Suprapubic skin (tissue), 3 donors: ENCODE measurements around the gene ANK2.

Source experiments
- EP300 ChIP-seq: sonication (generic); formaldehyde crosslinking; IDR thresholded peaks from one replicate; pipeline ENCODE4 v1.6.1; 2017; ENCODE audit warnings: antibody characterized with exemption
- POLR2A ChIP-seq, 2 donors: fragments of 450-650 bp; IDR thresholded peaks; one replicate each; pipeline ENCODE4 v1.6.1; 2017; ENCODE audit warnings: antibody characterized with exemption in 2 of 2, mild to moderate bottlenecking in 2 of 2, moderate library complexity in 2 of 2
- TF ChIP-seq, protein P1 (sequence below), 2 donors: fragments of 200-600 bp in 1 of 2; fragments of 450-650 bp in 1 of 2; sonication (generic) in 1 of 2; IDR thresholded peaks; one replicate each; pipeline ENCODE4 v1.5.1; 2016 to 2019; ENCODE audit warnings: antibody characterized with exemption in 2 of 2, mild to moderate bottlenecking in 1 of 2, moderate library complexity in 1 of 2

DNA sequence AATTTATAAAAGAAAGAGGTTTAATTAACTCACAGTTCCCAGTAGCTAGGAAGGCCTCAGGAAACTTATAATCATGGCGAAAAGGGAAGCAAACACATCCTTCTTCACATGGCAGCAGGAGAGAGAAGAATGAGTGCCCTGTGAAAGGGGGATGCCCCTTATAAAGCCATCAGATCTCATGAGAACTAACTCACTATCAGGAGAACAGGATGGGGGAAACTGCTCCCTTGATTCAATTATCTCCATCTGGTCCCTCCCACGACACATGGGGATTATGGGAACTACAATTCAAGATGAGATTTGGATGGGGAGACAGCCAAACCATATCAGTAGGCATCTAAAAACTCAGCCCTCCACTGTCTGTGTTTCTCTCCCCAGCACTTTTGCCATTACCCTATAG lies 22.4 kb downstream of the ANK2 start:
- TF ChIP-seq, protein P1, sequence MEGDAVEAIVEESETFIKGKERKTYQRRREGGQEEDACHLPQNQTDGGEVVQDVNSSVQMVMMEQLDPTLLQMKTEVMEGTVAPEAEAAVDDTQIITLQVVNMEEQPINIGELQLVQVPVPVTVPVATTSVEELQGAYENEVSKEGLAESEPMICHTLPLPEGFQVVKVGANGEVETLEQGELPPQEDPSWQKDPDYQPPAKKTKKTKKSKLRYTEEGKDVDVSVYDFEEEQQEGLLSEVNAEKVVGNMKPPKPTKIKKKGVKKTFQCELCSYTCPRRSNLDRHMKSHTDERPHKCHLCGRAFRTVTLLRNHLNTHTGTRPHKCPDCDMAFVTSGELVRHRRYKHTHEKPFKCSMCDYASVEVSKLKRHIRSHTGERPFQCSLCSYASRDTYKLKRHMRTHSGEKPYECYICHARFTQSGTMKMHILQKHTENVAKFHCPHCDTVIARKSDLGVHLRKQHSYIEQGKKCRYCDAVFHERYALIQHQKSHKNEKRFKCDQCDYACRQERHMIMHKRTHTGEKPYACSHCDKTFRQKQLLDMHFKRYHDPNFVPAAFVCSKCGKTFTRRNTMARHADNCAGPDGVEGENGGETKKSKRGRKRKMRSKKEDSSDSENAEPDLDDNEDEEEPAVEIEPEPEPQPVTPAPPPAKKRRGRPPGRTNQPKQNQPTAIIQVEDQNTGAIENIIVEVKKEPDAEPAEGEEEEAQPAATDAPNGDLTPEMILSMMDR (IDR thresholded peaks at IDR 0.05): no peak
- TF ChIP-seq POLR2A (IDR thresholded peaks at IDR 0.05) (no peak), EP300 (no peak)
